PC-3 (cell line): Measurements from ENCODE around the gene LIN9. TPM values are rescaled to one million over a fixed set of nuclear protein-coding genes. Genes with fewer than 3 reads are reported as not detected.

ENCODE experiments used
- ATAC-seq: fragments of 200-7000 bp; cut with Tn5 transposase; 2 replicates; pipeline ENCODE4 v1.9.1; 2020; ENCODE audit warnings: mild to moderate bottlenecking, moderate library complexity
- BruUV-seq: library from RNA; stranded (reverse); fragments of 400-500 nt; replicated peaks from 2 replicates; lab custom pipeline; 2021; lab: Mats Ljungman, UMichigan
- CTCF ChIA-PET: fragments of 300-600 bp; sonication (Branson Sonifier 250); formaldehyde crosslinking; loops from one replicate; lab custom pipeline; 2022; ENCODE audit warnings: antibody characterized with exemption; lab: Charles Lee
- POLR2A ChIA-PET: fragments of 300-600 bp; sonication (Branson Sonifier 250); formaldehyde crosslinking; loops from one replicate; lab custom pipeline; 2022; ENCODE audit warnings: antibody characterized with exemption; ENCODE audit not compliant: unreplicated experiment; lab: Charles Lee
- DNase-seq: peaks from one replicate; pipeline ENCODE4 v3.0.0-alpha.2; 2015
- H2AFZ ChIP-seq: fragments of 300-600 bp; sonication (generic); 2 replicates; pipeline ENCODE4 v1.6.0; 2016; ENCODE audit warnings: antibody characterized with exemption, low read length
- H3F3A ChIP-seq: fragments of 300-600 bp; sonication (generic); one replicate; pipeline ENCODE4 v1.6.0; 2017; ENCODE audit warnings: antibody characterized with exemption, low read length, control low read depth, mild to moderate bottlenecking; ENCODE audit not compliant: unreplicated experiment
- H3K27ac ChIP-seq: fragments of 300-600 bp; sonication (generic); 2 replicates; pipeline ENCODE4 v1.5.1; 2016; ENCODE audit warnings: mild to moderate bottlenecking, low read length
- H3K27me3 ChIP-seq: fragments of 300-600 bp; sonication (generic); 2 replicates; pipeline ENCODE4 v1.6.1; 2016; ENCODE audit warnings: low read length, mixed read lengths
- H3K36me3 ChIP-seq: fragments of 300-600 bp; sonication (generic); 2 replicates; pipeline ENCODE4 v1.6.1; 2016; ENCODE audit warnings: low read depth, mixed run types, low read length, mixed read lengths
- H3K4me1 ChIP-seq: fragments of 300-600 bp; sonication (generic); 2 replicates; pipeline ENCODE4 v1.5.1; 2016; ENCODE audit warnings: low read length; ENCODE audit not compliant: insufficient read depth
- H3K4me2 ChIP-seq: fragments of 300-600 bp; sonication (generic); 2 replicates; pipeline ENCODE4 v1.6.0; 2016; ENCODE audit warnings: low read length
- H3K4me3 ChIP-seq: fragments of 300-600 bp; sonication (generic); 2 replicates; pipeline ENCODE4 v1.5.1; 2016; ENCODE audit warnings: mild to moderate bottlenecking, low read length, mixed read lengths
- H3K79me2 ChIP-seq: fragments of 300-600 bp; sonication (generic); 2 replicates; pipeline ENCODE4 v1.6.1; 2017; ENCODE audit warnings: low read length, mixed read lengths
- H3K9ac ChIP-seq: fragments of 300-600 bp; sonication (generic); 2 replicates; pipeline ENCODE4 v1.6.0; 2016; ENCODE audit warnings: mild to moderate bottlenecking, low read length
- H3K9me2 ChIP-seq: fragments of 300-600 bp; sonication (generic); replicated peaks from 2 replicates; pipeline ENCODE4 v1.6.1; 2016; ENCODE audit warnings: mixed run types, low read length, mixed read lengths
- H3K9me3 ChIP-seq: fragments of 300-600 bp; sonication (generic); 2 replicates; pipeline ENCODE4 v1.6.1; 2016; ENCODE audit warnings: low read length, mixed read lengths
- H4K20me1 ChIP-seq: fragments of 300-600 bp; sonication (generic); 2 replicates; pipeline ENCODE4 v1.6.1; 2016; ENCODE audit warnings: low read length, mixed read lengths
- EZH2 ChIP-seq: fragments of 300-600 bp; sonication (generic); IDR thresholded peaks from one replicate; pipeline ENCODE4 v1.6.1; 2017; ENCODE audit warnings: antibody characterized with exemption, mild to moderate bottlenecking, low read length; ENCODE audit not compliant: unreplicated experiment
- EZH2phosphoT487 ChIP-seq: fragments of 300-600 bp; sonication (generic); IDR thresholded peaks from 2 replicates; pipeline ENCODE4 v1.6.1; 2018; ENCODE audit warnings: mild to moderate bottlenecking, antibody characterized with exemption, low read length, borderline replicate concordance
- intact Hi-C: fragments of 100-400 bp; cut with micrococcal nuclease; formaldehyde crosslinking; loops from 2 replicates; pipeline ENCODE4 v1.9.0; 2023
- total RNA-seq: library from RNA; depleted of rRNA; stranded (reverse); fragments of >200 nt; gene quantifications from 2 replicates; pipeline ENCODE4 v1.2.3, GENCODE V29; 2014
- TF ChIP-seq, protein P1 (sequence below): fragments of 300-600 bp; sonication (generic); conservative IDR thresholded peaks from 2 replicates; pipeline ENCODE4 v1.5.1; 2017; ENCODE audit warnings: antibody characterized with exemption, low read depth, mild to moderate bottlenecking, low read length

LIN9 gene
- total RNA-seq, 1 experiment from 2014 or later: 25.3 TPM

DNA sequence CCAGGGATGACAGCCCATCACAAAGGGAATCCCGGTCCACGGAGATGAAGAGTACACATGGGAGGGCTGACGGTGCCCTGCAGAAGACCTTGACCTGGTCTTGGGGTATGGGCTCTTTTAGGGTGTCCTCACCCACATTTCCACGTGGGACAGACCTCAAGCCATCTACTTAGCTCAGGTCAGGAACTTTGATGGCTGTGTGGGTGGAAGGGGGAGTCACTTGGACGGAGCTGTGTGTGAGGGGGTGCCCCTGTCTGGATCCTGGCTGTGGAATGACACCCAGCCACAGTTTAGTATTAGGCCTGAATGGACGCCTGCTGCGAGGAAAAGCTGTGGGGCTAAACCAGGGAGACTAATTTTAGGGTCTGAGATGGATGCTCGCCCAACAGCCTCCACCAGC, 96.4 kb downstream of the LIN9 start:
- DNase-seq (no peak), ATAC-seq (no peak)
- H3K9me2 ChIP-seq: no peaks in the 10 kb centered on the region
- no peak overlapping the region for H3K27ac ChIP-seq
- H3K4me2 ChIP-seq: no peak overlapping the region
- ChIA-PET POLR2A (no interaction called here), CTCF (no interaction called here)
- H3K36me3 ChIP-seq: no peaks in the 10 kb centered on the region
- no TSS peak for BruUV-seq
- H3K79me2 ChIP-seq: no peaks in the 10 kb centered on the region
- no peaks in the 10 kb centered on the region for H3K9me3 ChIP-seq
- intact Hi-C loops: no loop called here
- no peaks in the 10 kb centered on the region for H3F3A ChIP-seq
- TF ChIP-seq EZH2: no peak
- TF ChIP-seq, protein P1, sequence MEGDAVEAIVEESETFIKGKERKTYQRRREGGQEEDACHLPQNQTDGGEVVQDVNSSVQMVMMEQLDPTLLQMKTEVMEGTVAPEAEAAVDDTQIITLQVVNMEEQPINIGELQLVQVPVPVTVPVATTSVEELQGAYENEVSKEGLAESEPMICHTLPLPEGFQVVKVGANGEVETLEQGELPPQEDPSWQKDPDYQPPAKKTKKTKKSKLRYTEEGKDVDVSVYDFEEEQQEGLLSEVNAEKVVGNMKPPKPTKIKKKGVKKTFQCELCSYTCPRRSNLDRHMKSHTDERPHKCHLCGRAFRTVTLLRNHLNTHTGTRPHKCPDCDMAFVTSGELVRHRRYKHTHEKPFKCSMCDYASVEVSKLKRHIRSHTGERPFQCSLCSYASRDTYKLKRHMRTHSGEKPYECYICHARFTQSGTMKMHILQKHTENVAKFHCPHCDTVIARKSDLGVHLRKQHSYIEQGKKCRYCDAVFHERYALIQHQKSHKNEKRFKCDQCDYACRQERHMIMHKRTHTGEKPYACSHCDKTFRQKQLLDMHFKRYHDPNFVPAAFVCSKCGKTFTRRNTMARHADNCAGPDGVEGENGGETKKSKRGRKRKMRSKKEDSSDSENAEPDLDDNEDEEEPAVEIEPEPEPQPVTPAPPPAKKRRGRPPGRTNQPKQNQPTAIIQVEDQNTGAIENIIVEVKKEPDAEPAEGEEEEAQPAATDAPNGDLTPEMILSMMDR: no peak
- TF ChIP-seq EZH2phosphoT487: no peak
- no peaks in the 10 kb centered on the region for H3K4me1 ChIP-seq
- H2AFZ ChIP-seq: no peak overlapping the region
- no peak overlapping the region for H3K4me3 ChIP-seq
- no peaks in the 10 kb centered on the region for H4K20me1 ChIP-seq
- H3K9ac ChIP-seq: no peak overlapping the region
- no peaks in the 10 kb centered on the region for H3K27me3 ChIP-seq

DNA sequence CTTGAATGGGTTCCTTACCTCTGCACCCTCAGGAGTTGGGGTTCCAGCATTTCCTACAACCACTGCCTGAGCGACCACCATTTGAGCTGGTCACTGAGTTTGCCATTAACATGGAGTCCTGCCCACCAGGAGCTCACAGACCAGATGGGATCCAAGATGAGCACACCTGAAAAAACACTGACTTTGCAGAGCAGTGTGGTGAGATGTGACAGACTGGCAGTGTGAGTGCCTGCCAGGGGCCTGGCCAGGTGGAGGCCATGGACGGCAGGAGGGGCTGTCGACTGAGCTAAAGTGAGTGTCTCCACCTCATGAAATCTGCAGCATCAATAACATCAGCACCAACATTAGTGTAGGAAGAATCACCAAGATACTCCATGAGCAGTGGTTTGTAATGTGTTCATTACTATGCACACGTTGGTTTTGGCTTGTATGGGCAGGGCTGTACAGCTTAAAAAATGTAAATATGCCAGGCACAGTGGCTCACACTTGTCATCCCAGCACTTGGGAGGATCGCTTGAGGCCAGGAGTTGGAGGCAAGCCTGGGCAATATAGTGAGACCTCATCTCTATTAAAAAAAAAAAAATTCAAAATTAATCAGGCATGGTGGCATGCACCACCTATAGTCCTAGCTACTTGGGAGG, 97.7 kb downstream of the LIN9 start:
- BruUV-seq: no TSS peak
- ChIA-PET CTCF (no interaction called here), POLR2A (no interaction called here)
- Histone ChIP-seq H3K4me1 (no peaks in the 10 kb centered on the region), H3F3A (no peaks in the 10 kb centered on the region), H3K4me2 (no peak overlapping the region), H3K36me3 (no peaks in the 10 kb centered on the region), H3K79me2 (no peaks in the 10 kb centered on the region), H3K27ac (no peak overlapping the region), H3K27me3 (no peaks in the 10 kb centered on the region), H2AFZ (no peak overlapping the region), H4K20me1 (no peaks in the 10 kb centered on the region), H3K4me3 (no peak overlapping the region), H3K9ac (no peak overlapping the region), H3K9me3 (no peaks in the 10 kb centered on the region), H3K9me2 (no peaks in the 10 kb centered on the region)
- intact Hi-C loops: no loop called here
- TF ChIP-seq, protein P1: no peak
- TF ChIP-seq EZH2 (no peak), EZH2phosphoT487 (no peak)
- ATAC-seq (no peak), DNase-seq (no peak)

DNA sequence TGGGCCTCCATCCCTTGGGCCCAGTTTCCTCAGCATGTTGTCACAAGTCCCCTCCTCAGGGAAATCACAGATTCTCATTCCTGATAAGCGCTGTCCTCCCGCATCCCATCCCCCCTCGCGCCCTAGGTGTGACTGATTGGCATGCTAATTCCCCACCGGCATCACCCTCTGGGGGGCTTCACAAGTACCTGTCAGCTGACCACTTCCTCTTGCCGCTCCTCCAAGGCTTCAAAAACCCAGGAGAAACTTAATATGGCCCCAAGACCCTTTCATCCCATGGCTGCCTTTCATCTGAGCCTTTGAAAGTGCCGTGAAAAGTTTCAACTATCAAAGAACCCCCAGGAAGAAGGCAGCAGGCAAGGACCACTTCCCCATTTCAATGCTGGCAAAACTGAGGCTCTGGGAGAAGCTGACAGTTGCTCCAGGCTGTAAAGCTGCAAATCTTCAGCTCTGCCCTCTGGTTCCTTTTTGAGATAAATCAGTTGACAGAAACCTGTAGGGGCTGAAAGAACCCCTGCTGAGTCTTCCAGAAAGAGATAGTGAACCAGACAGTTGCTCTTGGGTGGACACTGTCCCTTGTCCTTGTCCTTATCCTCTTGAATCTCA, 98.3 kb downstream of the LIN9 start:
- BruUV-seq: no TSS peak
- Histone ChIP-seq H3K9ac (no peak overlapping the region), H3K27me3 (no peaks in the 10 kb centered on the region), H3K9me3 (no peaks in the 10 kb centered on the region), H3K36me3 (no peaks in the 10 kb centered on the region), H3F3A (no peaks in the 10 kb centered on the region), H3K4me1 (no peaks in the 10 kb centered on the region), H3K4me2 (no peak overlapping the region), H3K9me2 (no peaks in the 10 kb centered on the region), H3K27ac (no peak overlapping the region), H4K20me1 (no peaks in the 10 kb centered on the region), H3K79me2 (no peaks in the 10 kb centered on the region), H3K4me3 (no peak overlapping the region), H2AFZ (no peak overlapping the region)
- ATAC-seq (no peak), DNase-seq (no peak)
- ChIA-PET CTCF (no interaction called here), POLR2A (no interaction called here)
- intact Hi-C loops: no loop called here
- TF ChIP-seq EZH2 (no peak), EZH2phosphoT487 (no peak)
- TF ChIP-seq, protein P1: no peak
